BLaER1 (cell line): ENCODE data around the gene CALCR.
"Not testable (repeated sequence)": the region's sequence is repeated elsewhere in the genome, so short reads cannot be mapped to it uniquely, and the experiment has no call there.

Experiments
- H3K27ac ChIP-seq: shearing (Covaris generic); formaldehyde crosslinking; 2 replicates; pipeline ENCODE4 v1.8.1; 2022
- H3K27me3 ChIP-seq: shearing (Covaris generic); formaldehyde crosslinking; 2 replicates; pipeline ENCODE4 v1.8.1; 2022
- H3K36me3 ChIP-seq: shearing (Covaris generic); formaldehyde crosslinking; 2 replicates; pipeline ENCODE4 v1.8.1; 2022
- H3K4me1 ChIP-seq: shearing (Covaris generic); formaldehyde crosslinking; 2 replicates; pipeline ENCODE4 v1.8.1; 2022
- H3K4me2 ChIP-seq: shearing (Covaris generic); formaldehyde crosslinking; 2 replicates; pipeline ENCODE4 v1.8.1; 2022
- H3K4me3 ChIP-seq: shearing (Covaris generic); formaldehyde crosslinking; 2 replicates; pipeline ENCODE4 v1.8.1; 2022
- H3K9ac ChIP-seq: shearing (Covaris generic); formaldehyde crosslinking; 2 replicates; pipeline ENCODE4 v1.8.1; 2022
- H3K9me3 ChIP-seq: shearing (Covaris generic); formaldehyde crosslinking; 2 replicates; pipeline ENCODE4 v1.8.1; 2022
- H4K20me1 ChIP-seq: shearing (Covaris generic); formaldehyde crosslinking; 2 replicates; pipeline ENCODE4 v1.8.1; 2022
- Cebpa-rat ChIP-seq: shearing (Covaris generic); IDR thresholded peaks from 2 replicates; pipeline ENCODE4 v1.8.1; 2022

The CALCR gene

GRCh38 chr7:93509303-93509702, 65.2 kb downstream of the CALCR start:
- Histone ChIP-seq H4K20me1 (no peaks in the 10 kb centered on the region), H3K4me2 (no peak overlapping the region), H3K27ac (no peak overlapping the region), H3K4me1 (no peaks in the 10 kb centered on the region), H3K9me3 (no peaks in the 10 kb centered on the region), H3K27me3 (no peaks in the 10 kb centered on the region), H3K4me3 (no peak overlapping the region), H3K9ac (no peak overlapping the region), H3K36me3 (no peaks in the 10 kb centered on the region)
- TF ChIP-seq Cebpa-rat, result no peak

GRCh38 chr7:93503088-93503487, 71.4 kb downstream of the CALCR start:
- no peak for TF ChIP-seq Cebpa-rat

GRCh38 chr7:93491860-93492259, 82.7 kb downstream of the CALCR start:
- not testable (repeated sequence) for H3K4me1 ChIP-seq, H3K27ac ChIP-seq, H3K27me3 ChIP-seq, H3K4me2 ChIP-seq, H4K20me1 ChIP-seq, H3K36me3 ChIP-seq, H3K9ac ChIP-seq, H3K4me3 ChIP-seq, H3K9me3 ChIP-seq

More at GRCh38 chr7:93503088-93503487, 71.4 kb downstream of the CALCR start:
- H3K9me3 ChIP-seq, result no peaks in the 10 kb centered on the region
- no peak overlapping the region for H3K4me2 ChIP-seq
- H4K20me1 ChIP-seq, result no peaks in the 10 kb centered on the region
- H3K4me1 ChIP-seq, result no peaks in the 10 kb centered on the region
- no peak overlapping the region for H3K4me3 ChIP-seq
- H3K27ac ChIP-seq, result no peak overlapping the region
- H3K36me3 ChIP-seq, result no peaks in the 10 kb centered on the region
- H3K9ac ChIP-seq, result no peak overlapping the region
- no peaks in the 10 kb centered on the region for H3K27me3 ChIP-seq

GRCh38 chr7:93476491-93477344, 97.8 kb downstream of the CALCR start:
- Histone ChIP-seq H4K20me1 (no peaks in the 10 kb centered on the region), H3K4me1 (no peaks in the 10 kb centered on the region), H3K36me3 (no peaks in the 10 kb centered on the region), H3K4me3 (no peak overlapping the region), H3K9me3 (no peaks in the 10 kb centered on the region), H3K27me3 (no peaks in the 10 kb centered on the region), H3K4me2 (no peak overlapping the region), H3K9ac (no peak overlapping the region), H3K27ac (no peak overlapping the region)
- no peak for TF ChIP-seq Cebpa-rat

GRCh38 chr7:93475811-93476210, 98.7 kb downstream of the CALCR start:
- H3K4me2 ChIP-seq, result no peak overlapping the region
- H3K9ac ChIP-seq, result no peak overlapping the region
- H3K36me3 ChIP-seq, result no peaks in the 10 kb centered on the region
- H3K27me3 ChIP-seq, result no peaks in the 10 kb centered on the region
- no peak overlapping the region for H3K4me3 ChIP-seq
- TF ChIP-seq Cebpa-rat, result no peak
- no peak overlapping the region for H3K27ac ChIP-seq
- no peaks in the 10 kb centered on the region for H4K20me1 ChIP-seq
- no peaks in the 10 kb centered on the region for H3K9me3 ChIP-seq
- H3K4me1 ChIP-seq, result no peaks in the 10 kb centered on the region

GRCh38 chr7:93471456-93471855, 103.1 kb downstream of the CALCR start:
- Histone ChIP-seq H3K4me3 (no peak overlapping the region), H4K20me1 (no peaks in the 10 kb centered on the region), H3K27me3 (no peaks in the 10 kb centered on the region), H3K9me3 (no peaks in the 10 kb centered on the region), H3K9ac (no peak overlapping the region), H3K4me2 (no peak overlapping the region), H3K27ac (no peak overlapping the region), H3K4me1 (no peaks in the 10 kb centered on the region), H3K36me3 (no peaks in the 10 kb centered on the region)
- TF ChIP-seq Cebpa-rat, result no peak

- no peak overlapping the region for H3K9ac ChIP-seq
- no peaks in the 10 kb centered on the region for H3K4me1 ChIP-seq
- no peak for TF ChIP-seq Cebpa-rat
- H3K36me3 ChIP-seq, result no peaks in the 10 kb centered on the region
- no peaks in the 10 kb centered on the region for H3K9me3 ChIP-seq
- no peaks in the 10 kb centered on the region for H4K20me1 ChIP-seq
- no peaks in the 10 kb centered on the region for H3K27me3 ChIP-seq
- H3K4me3 ChIP-seq, result no peak overlapping the region
- H3K27ac ChIP-seq, result no peak overlapping the region
- no peak overlapping the region for H3K4me2 ChIP-seq
Observed at GRCh38 chr7:93463764-93464163, 110.8 kb downstream of the CALCR start.

- Histone ChIP-seq H3K36me3 (no peaks in the 10 kb centered on the region), H3K9me3 (no peaks in the 10 kb centered on the region), H3K4me3 (no peak overlapping the region), H3K27me3 (no peaks in the 10 kb centered on the region), H3K27ac (no peak overlapping the region), H3K4me2 (no peak overlapping the region), H3K9ac (no peak overlapping the region), H3K4me1 (no peaks in the 10 kb centered on the region), H4K20me1 (no peaks in the 10 kb centered on the region)
- TF ChIP-seq Cebpa-rat, result no peak
Observed at GRCh38 chr7:93461350-93461749, 113.2 kb downstream of the CALCR start.

- Histone ChIP-seq H3K27ac (no peak overlapping the region), H3K9ac (no peak overlapping the region), H3K4me3 (no peak overlapping the region), H3K27me3 (no peaks in the 10 kb centered on the region), H3K4me1 (no peaks in the 10 kb centered on the region), H3K4me2 (no peak overlapping the region), H3K36me3 (no peaks in the 10 kb centered on the region), H3K9me3 (no peaks in the 10 kb centered on the region), H4K20me1 (no peaks in the 10 kb centered on the region)
- TF ChIP-seq Cebpa-rat, result no peak
Observed at GRCh38 chr7:93453262-93453661, 121.3 kb downstream of the CALCR start.

GRCh38 chr7:93448176-93448575, 126.3 kb downstream of the CALCR start:
- no peak overlapping the region for H3K9ac ChIP-seq
- no peak for TF ChIP-seq Cebpa-rat

GRCh38 chr7:93447509-93447908, 127.0 kb downstream of the CALCR start:
- Histone ChIP-seq H3K4me1 (no peaks in the 10 kb centered on the region), H3K9me3 (no peaks in the 10 kb centered on the region), H3K27me3 (no peaks in the 10 kb centered on the region), H3K27ac (no peak overlapping the region), H4K20me1 (no peaks in the 10 kb centered on the region), H3K36me3 (no peaks in the 10 kb centered on the region), H3K4me2 (no peak overlapping the region), H3K4me3 (no peak overlapping the region), H3K9ac (no peak overlapping the region)
- TF ChIP-seq Cebpa-rat, result no peak

More at GRCh38 chr7:93448176-93448575, 126.3 kb downstream of the CALCR start:
- Histone ChIP-seq H3K4me2 (no peak overlapping the region), H3K36me3 (no peaks in the 10 kb centered on the region), H3K9me3 (no peaks in the 10 kb centered on the region), H3K27ac (no peak overlapping the region), H3K4me3 (no peak overlapping the region), H4K20me1 (no peaks in the 10 kb centered on the region), H3K4me1 (no peaks in the 10 kb centered on the region), H3K27me3 (no peaks in the 10 kb centered on the region)
